Activated naive CD8-positive, alpha-beta T cell treated with anti-CD3 and anti-CD28 coated beads for 36 hours (primary cell): Measurements from ENCODE around the gene SLC9A2. TPM values are rescaled to one million over a fixed set of nuclear protein-coding genes. Genes with fewer than 3 reads are reported as not detected.

ENCODE experiments used
- DNase-seq: peaks from one replicate; pipeline ENCODE4 v3.0.0; 2021
- H3K27ac Mint-ChIP-seq: one replicate; pipeline ENCODE4 v1.8.0; 2022; ENCODE audit warnings: mild to moderate bottlenecking, moderate library complexity, mixed read lengths
- H3K27me3 Mint-ChIP-seq: one replicate; pipeline ENCODE4 v1.8.0; 2022; ENCODE audit warnings: mild to moderate bottlenecking, mixed read lengths
- H3K36me3 Mint-ChIP-seq: one replicate; pipeline ENCODE4 v1.8.0; 2021; ENCODE audit warnings: mild to moderate bottlenecking, mixed read lengths
- H3K4me1 Mint-ChIP-seq: one replicate; pipeline ENCODE4 v1.8.0; 2021; ENCODE audit warnings: mixed read lengths
- H3K4me3 Mint-ChIP-seq: one replicate; pipeline ENCODE4 v1.8.0; 2022; ENCODE audit warnings: mild to moderate bottlenecking, moderate library complexity, mixed read lengths
- H3K9me3 Mint-ChIP-seq: one replicate; pipeline ENCODE4 v1.8.0; 2022; ENCODE audit warnings: mixed read lengths
- total RNA-seq, 2 experiments: library from RNA; stranded (reverse); gene quantifications; one replicate each; pipeline ENCODE4 v1.2.3, GENCODE V29; 2021

Gene SLC9A2
- total RNA-seq, 2 experiments from 2014 or later: 0.04 TPM; not detected in 1

DNA sequence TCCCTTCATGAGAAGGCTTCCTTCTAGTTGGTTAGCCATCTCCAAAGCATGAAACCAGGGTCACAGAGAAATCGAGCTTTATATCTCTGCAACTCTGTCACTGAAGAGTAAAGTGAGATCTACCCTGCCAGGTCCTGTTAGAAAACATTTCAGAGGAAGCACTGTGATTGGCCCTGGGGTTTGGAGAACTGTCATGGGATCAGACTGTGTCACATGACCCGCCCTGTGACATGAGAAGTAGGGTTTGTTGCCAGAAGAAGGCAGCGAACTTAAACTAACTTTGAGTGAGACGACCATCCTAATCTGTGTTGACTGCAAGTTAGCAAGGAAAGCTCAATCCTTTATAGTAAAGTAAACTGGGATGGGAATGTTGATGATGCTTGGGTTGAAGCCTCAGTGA, 55.5 kb downstream of the SLC9A2 start:
- no peaks in the 10 kb centered on the region for H3K9me3 Mint-ChIP-seq
- H3K36me3 Mint-ChIP-seq: no peaks in the 10 kb centered on the region
- peaks cover 2% of the 10 kb centered on the region for H3K4me1 Mint-ChIP-seq
- no peak overlapping the region for H3K4me3 Mint-ChIP-seq
- H3K27ac Mint-ChIP-seq: no peak overlapping the region
- no peak for DNase-seq
- H3K27me3 Mint-ChIP-seq: peaks cover 4% of the 10 kb centered on the region

DNA sequence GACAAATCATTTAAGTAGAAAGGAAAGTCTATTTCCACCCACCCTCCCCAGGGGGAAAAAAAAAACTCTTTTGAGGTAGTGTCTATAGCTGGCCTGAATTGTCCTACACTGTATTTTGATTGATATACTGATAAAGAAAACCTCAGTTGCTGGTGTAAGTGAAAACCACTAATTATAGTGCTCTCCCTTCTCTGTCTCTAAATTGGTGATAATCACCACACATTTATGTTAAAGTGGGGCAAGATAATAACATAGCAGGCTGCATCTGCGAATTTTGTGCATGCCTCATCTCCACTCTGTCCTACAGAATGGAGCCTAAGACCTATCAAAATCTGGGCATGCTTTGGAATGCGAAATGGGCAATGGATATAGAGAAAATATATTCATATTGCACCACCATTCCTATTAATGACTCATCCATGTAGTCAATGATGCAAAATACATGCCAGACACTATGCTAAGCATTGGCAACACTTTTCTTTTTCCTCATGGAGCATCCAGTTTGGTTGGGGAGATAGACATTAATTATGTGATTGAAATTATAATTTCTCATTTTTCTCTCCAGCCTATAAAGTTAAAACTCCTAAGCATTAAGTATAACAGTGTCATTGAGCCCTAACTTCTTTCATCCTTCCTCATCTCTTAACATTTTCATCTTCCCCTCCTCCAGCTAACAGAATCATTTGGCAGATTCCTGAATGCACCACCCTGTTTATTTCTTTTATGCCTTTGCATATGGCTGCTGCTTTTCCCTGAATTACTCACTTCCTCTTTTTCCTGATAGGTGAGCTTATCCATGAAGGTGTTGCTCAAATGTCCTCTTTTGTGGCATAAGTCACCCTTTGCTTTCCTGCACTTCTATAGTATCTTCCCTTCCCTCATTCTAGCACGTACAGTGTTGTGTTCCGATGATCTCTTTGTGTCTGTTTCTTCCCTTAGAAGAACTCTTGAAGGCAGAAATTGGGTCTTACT, 58.2 kb downstream of the SLC9A2 start:
- Mint-ChIP-seq H3K27ac (no peak overlapping the region), H3K9me3 (no peaks in the 10 kb centered on the region), H3K27me3 (peaks cover under 1% of the 10 kb centered on the region), H3K4me3 (no peak overlapping the region), H3K36me3 (no peaks in the 10 kb centered on the region), H3K4me1 (no peaks in the 10 kb centered on the region)
- no peak for DNase-seq

DNA sequence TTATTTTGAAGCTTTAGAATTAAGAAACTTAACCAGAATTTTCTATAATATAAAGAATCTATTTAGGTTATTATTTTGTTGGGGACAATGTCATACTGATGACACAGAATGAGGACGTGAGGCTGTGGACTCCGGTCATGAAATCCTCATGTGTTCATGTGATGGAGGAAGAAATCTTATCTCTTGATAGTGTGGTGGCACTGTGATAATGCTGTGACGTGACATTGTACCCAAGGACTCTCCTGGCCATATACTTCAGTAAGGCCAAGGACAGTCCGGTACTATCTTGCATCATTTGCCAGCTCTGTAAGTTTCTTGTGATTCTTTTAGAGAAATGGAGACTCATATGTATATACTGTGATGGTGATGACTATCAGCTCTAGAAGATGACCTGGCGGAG, 59.1 kb downstream of the SLC9A2 start:
- Mint-ChIP-seq H3K36me3 (no peaks in the 10 kb centered on the region), H3K4me3 (no peak overlapping the region), H3K27me3 (no peaks in the 10 kb centered on the region), H3K9me3 (no peaks in the 10 kb centered on the region), H3K27ac (no peak overlapping the region), H3K4me1 (no peaks in the 10 kb centered on the region)
- DNase-seq: no peak

DNA sequence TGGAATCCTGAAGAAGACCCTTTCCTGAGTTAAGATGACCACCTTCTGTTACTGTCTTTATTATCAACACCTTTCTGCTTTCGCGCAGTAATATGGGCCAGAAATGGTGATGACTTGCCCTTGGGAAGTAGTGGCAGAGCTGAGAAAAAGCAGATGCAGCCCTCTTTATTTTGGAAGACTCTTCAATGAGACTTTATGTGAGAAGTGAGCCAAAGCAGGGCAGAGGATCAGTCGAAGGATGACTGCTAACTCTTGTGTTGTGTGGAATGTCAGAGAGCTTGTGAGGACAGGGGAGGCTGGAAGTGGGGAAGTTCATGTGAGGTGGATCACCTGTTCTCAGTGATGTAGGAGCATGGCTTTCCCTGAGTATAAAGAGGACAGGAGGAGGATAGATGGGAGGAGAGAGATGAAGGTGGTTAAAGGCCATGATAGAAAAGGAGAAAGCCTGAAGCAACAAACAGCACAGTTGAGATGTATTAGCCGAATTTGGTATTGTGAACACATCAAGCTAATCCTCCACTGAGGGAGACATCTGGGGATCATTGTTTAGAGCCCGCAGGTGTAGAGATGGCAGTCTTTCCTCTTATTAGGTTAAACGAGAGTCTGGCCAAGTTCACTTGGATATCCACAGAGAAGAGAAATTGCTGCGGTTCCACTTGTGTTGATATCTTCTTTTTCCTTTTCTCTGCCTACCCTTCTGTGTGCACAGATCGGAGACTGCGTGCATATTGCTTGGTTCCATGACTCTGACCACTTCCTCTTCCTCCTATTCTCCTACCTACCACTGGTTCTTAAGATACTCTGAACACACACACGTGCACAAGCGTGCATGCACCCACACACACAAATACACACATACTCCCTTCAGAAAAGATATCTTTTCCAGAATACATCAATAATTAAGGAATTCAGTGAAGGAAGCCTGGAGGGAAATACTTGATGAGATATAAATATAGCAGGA, 67.4 kb downstream of the SLC9A2 start:
- H3K9me3 Mint-ChIP-seq: no peaks in the 10 kb centered on the region
- DNase-seq: no peak

DNA sequence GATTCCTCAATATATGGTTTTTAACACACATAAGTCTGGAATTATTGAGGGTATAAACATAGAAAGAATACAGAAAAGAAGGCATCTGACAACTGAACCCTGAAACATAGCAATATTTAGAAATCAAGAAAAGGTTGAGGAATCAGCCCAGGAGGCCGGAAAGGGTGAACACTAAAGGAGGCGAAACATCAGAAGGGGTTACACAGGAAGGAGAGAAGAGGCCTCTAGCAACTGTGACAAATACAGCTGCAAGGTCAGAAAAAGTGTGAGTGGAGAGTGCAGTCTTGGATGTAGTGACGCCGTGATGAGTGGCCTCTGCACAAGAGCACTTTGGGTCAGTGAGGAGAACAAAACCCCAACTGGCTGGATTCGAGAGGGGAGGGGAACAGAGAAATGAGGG, 70.7 kb downstream of the SLC9A2 start:
- Mint-ChIP-seq H3K36me3 (no peaks in the 10 kb centered on the region), H3K4me1 (no peaks in the 10 kb centered on the region), H3K27me3 (no peaks in the 10 kb centered on the region), H3K9me3 (no peaks in the 10 kb centered on the region), H3K4me3 (no peak overlapping the region), H3K27ac (no peak overlapping the region)
- no peak for DNase-seq

More for the DNA sequence above, 67.4 kb downstream of the SLC9A2 start:
- H3K4me1 Mint-ChIP-seq: no peaks in the 10 kb centered on the region
- H3K27me3 Mint-ChIP-seq: no peaks in the 10 kb centered on the region
- no peak overlapping the region for H3K4me3 Mint-ChIP-seq
- no peak overlapping the region for H3K27ac Mint-ChIP-seq
- H3K36me3 Mint-ChIP-seq: no peaks in the 10 kb centered on the region

DNA sequence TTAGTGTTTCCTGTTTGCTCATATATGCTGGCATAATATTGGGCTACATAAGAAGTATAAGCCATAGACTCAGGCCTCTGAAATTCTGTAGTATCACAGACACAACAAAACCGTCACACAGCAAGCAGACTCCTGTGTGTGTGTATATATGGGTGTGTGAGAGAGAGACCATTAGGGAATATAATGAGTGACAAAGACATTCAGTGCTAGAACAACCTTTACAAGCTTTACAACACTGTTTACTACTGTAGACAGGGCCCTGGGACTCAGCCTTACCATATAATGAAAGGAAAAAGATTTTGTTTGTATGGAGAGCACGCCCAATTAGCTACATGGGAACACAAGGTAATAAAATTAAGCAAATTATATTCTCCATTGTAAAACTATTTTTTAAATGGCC, 77.1 kb downstream of the SLC9A2 start:
- H3K4me3 Mint-ChIP-seq: no peak overlapping the region
- no peaks in the 10 kb centered on the region for H3K9me3 Mint-ChIP-seq

DNA sequence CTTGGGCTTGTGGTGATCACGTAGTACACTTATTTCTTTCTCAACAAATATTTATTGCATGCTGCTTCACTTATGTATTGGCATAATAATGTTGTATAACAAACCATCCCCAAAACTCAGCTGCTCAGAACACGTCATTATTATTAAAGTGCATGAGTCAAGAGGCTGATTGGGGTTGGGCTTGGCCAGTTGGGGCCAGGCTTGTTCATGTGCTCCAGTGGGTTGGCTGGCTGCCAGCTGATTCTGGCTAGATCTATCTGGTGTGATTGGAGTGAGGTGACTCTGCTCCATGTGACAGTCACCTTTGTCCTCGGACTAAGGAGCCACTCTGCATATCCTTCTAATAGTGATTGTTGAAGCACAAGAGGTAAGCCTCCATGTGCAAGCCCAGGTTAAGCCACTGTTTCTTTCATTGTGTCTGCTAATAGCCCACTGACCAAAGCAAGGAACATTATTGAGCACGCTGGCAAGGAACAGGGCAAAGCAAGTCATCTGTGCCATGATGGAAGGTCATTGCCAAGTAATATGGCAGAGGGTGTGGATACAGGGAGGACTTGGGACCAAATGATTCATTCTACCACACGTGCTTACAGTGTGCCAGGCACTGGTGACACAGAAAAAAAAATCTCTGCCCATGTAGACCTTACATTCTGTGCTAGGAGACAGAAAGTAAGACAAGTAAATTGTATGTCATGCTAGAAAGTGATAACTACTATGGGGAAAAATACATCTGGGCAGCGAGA, 79.2 kb downstream of the SLC9A2 start:
- Mint-ChIP-seq H3K36me3 (no peaks in the 10 kb centered on the region), H3K4me3 (no peak overlapping the region), H3K27me3 (no peaks in the 10 kb centered on the region), H3K27ac (no peak overlapping the region), H3K9me3 (no peaks in the 10 kb centered on the region), H3K4me1 (no peaks in the 10 kb centered on the region)
- DNase-seq: no peak

More for the DNA sequence above, 77.1 kb downstream of the SLC9A2 start:
- Mint-ChIP-seq H3K27me3 (no peaks in the 10 kb centered on the region), H3K36me3 (no peaks in the 10 kb centered on the region), H3K4me1 (no peaks in the 10 kb centered on the region), H3K27ac (no peak overlapping the region)
- no peak for DNase-seq

DNA sequence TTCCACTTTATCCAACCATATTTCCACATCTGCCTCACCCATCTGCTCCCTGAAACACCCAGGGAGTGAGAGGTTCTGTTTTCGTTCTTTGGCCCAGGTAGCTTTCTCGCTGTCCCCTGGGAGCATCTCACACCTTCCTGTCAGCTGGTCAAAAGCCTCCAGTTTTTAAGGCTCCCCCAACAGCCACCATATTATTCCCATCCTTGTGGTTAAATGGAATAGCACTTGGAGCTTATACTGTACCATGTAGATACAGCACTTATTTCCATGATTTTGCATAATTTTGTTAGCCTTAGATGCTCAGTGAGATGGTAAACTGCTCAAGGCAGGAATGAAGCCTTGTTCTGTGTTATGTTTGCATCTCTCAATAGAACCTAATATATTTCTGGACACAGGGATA, 84.0 kb downstream of the SLC9A2 start:
- Mint-ChIP-seq H3K4me3 (no peak overlapping the region), H3K9me3 (no peaks in the 10 kb centered on the region), H3K4me1 (no peaks in the 10 kb centered on the region), H3K27me3 (peaks cover 6% of the 10 kb centered on the region), H3K27ac (no peak overlapping the region), H3K36me3 (no peaks in the 10 kb centered on the region)
- DNase-seq: no peak

DNA sequence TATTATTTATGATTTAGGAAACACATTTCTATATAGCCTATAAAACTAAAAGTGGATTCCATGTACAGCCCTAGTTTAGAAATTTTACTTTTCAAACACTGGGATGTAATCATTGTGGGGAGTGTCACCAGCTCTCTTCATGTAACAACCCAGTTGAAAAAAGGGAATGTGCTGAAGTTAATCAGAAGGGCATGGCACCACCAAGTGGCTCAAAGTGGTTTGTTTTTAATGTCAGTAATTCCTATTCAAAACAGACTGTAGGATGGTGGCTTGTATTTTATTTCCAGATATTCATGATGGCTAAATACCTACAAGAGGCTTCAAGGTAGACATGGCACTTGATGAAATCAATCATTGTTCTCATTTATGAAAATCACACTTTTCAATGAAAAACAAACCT, 84.4 kb downstream of the SLC9A2 start:
- H3K9me3 Mint-ChIP-seq: no peaks in the 10 kb centered on the region
- no peak overlapping the region for H3K4me3 Mint-ChIP-seq
- H3K36me3 Mint-ChIP-seq: no peaks in the 10 kb centered on the region
- peaks cover 6% of the 10 kb centered on the region for H3K27me3 Mint-ChIP-seq
- no peak for DNase-seq
- no peaks in the 10 kb centered on the region for H3K4me1 Mint-ChIP-seq
- no peak overlapping the region for H3K27ac Mint-ChIP-seq

DNA sequence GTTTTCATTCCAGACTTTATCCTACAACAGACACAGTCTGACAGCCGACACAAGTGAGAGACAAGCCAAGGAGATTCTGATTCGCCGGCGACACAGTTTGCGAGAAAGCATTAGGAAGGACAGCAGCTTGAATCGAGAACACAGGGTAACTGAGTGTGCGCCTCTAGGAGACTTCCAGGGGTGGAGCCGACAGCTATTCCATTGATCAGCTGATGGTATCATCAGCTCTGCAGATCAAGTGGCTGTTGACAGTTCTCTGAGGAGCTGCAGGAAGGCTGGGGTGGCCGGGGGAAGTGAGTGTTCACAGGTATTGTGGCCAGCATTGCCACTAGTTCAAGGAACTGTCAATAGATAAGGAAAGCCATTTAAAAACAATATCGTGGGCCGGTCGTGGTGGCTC, 85.2 kb downstream of the SLC9A2 start:
- Mint-ChIP-seq H3K27me3 (peaks cover 6% of the 10 kb centered on the region), H3K9me3 (no peaks in the 10 kb centered on the region), H3K27ac (no peak overlapping the region), H3K4me1 (no peaks in the 10 kb centered on the region), H3K36me3 (no peaks in the 10 kb centered on the region), H3K4me3 (no peak overlapping the region)
- DNase-seq: no peak

DNA sequence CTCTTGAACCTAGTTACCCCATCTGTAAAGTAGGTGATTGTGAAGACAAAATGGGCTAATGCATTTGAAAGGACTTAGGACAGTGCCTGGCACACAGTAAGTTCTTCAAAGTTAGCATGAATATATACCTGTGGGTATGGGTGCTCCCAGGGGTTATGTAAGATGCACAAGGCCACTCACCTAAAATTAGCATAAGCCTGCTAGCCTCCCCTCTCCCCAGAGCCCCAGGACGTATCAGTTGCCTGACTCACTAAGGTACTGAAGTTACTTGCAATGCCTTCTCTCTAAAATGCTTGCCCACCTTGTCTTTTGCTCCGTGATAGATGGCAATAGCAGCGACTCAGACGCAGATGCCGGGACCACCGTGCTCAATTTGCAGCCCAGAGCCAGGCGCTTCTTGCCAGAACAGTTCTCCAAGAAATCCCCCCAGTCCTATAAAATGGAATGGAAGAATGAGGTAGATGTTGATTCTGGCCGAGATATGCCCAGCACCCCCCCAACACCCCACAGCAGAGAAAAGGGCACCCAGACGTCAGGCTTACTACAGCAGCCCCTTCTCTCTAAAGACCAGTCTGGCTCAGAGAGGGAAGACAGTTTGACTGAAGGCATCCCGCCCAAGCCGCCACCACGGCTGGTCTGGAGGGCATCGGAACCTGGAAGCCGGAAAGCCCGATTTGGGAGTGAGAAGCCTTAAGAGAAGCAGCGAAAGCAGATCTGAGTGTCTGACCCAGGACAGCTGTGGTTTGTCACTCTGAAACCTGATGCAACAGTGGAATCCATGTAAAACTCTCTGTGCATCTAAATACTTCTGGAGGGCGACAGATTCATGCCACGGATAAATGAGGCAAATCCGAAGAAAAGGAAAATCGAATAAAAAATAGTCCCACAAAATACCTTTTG, 88.7 kb downstream of the SLC9A2 start:
- no peak overlapping the region for H3K27ac Mint-ChIP-seq
- no peaks in the 10 kb centered on the region for H3K4me1 Mint-ChIP-seq
- no peaks in the 10 kb centered on the region for H3K36me3 Mint-ChIP-seq
- H3K27me3 Mint-ChIP-seq: peaks cover 6% of the 10 kb centered on the region
- DNase-seq: no peak
- H3K9me3 Mint-ChIP-seq: no peaks in the 10 kb centered on the region
- no peak overlapping the region for H3K4me3 Mint-ChIP-seq

DNA sequence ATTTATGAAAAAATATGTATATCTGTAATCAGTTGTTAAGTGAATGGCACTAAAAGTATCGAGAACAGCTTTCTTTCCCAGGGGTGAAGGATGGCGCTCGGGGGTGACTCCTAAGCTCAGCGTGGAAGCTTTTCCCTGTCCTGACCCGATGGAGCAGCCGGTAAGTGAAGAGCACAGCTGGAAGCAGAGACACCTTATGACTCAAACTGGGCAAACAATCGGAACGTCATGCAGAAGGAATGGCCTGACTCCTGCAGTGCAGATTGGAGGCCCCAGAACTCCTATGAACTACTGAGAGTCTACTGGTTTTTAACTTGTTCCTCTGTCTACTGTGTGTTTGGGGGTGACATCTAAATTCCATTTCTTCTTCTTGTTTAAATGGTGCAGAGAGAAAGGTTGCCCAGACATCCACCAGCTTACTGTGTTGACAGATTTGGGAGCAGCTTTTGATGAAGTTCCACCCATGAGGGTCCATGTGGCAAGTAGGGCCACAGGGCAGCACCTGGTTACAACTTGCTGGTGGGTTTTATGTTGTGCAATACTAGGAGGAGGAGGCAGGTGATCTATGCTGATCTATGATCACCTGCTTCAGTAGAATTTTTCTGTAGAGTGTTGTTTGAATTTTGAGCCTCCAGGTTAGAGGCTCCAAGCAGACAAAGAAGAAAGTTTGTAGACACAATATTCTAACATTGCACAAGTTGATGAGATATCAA, 89.7 kb downstream of the SLC9A2 start:
- Mint-ChIP-seq H3K9me3 (no peaks in the 10 kb centered on the region), H3K36me3 (no peaks in the 10 kb centered on the region), H3K27me3 (peaks cover 6% of the 10 kb centered on the region), H3K27ac (no peak overlapping the region), H3K4me1 (no peaks in the 10 kb centered on the region), H3K4me3 (no peak overlapping the region)
- DNase-seq: no peak

DNA sequence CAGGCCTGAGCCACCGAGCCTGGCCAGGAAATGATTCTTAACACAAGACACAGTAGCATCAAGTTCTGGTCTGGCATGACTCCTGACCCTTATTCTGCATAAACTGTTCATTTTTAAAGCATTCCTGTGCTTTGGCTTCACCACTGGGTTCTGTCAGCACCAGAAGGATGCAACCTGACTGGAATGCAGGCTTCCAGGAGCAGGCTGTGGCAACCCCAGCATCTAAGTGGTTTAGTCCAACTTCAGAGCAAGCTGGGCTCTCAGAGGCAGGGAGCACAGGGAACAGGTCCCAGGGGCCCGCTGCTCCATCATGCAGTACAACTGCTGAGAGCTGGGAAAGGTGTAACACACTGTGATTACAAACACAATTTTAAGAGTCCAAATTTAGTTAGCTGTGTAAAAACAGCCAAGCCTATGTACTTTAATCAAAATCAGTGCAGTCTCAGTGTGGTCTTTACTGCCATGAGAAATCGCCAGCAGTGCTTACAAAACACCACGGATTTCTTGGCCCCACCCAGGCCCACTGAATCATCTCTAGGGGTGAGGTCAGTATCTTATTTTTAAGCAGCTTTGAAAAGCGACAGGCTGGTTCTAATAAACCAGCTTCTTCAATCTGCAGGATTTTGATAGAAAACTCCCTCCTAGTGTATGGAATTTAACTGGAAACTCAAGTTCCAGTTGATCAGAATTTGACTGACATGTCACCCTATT, 98.1 kb downstream of the SLC9A2 start:
- no peaks in the 10 kb centered on the region for H3K4me1 Mint-ChIP-seq
- no peak overlapping the region for H3K27ac Mint-ChIP-seq
- H3K9me3 Mint-ChIP-seq: no peaks in the 10 kb centered on the region
- peaks cover 23% of the 10 kb centered on the region for H3K36me3 Mint-ChIP-seq
- no peaks in the 10 kb centered on the region for H3K27me3 Mint-ChIP-seq
- H3K4me3 Mint-ChIP-seq: no peak overlapping the region
- DNase-seq: no peak
